Gastroesophageal sphincter (tissue), 4 donors: Measurements from ENCODE around the gene TRIM37. TPM values are rescaled to one million over a fixed set of nuclear protein-coding genes. Genes with fewer than 3 reads are reported as not detected.

Source experiments
- ATAC-seq: fragments of 150-250 bp; one replicate; pipeline ENCODE4 v1.9.1; 2016; ENCODE audit warnings: mild to moderate bottlenecking, moderate library complexity
- H3K27ac ChIP-seq, 4 donors: fragments of 200-600 bp; sonication (generic) in 3 of 4; 1 replicate in 3 of 4; 2 replicates in 1 of 4; pipeline ENCODE4 v1.5.1; 2016 to 2019
- H3K27me3 ChIP-seq: fragments of 200-600 bp; sonication (generic); one replicate; pipeline ENCODE4 v1.5.1; 2019
- H3K36me3 ChIP-seq, 2 donors: fragments of 200-600 bp; sonication (generic); one replicate each; pipeline ENCODE4 v1.5.1; 2019; ENCODE audit warnings: control low read depth in 1 of 2
- H3K4me1 ChIP-seq, 3 donors: fragments of 200-600 bp; sonication (generic); 1 replicate in 2 of 3; 2 replicates in 1 of 3; pipeline ENCODE4 v1.5.1; 2016 to 2019; ENCODE audit warnings: control low read depth in 2 of 3
- H3K4me3 ChIP-seq, 2 donors: fragments of 200-600 bp; sonication (generic); one replicate each; pipeline ENCODE4 v1.5.1; 2019; ENCODE audit warnings: mild to moderate bottlenecking in 1 of 2, moderate library complexity in 1 of 2
- H3K9me3 ChIP-seq, 3 donors: fragments of 200-600 bp; sonication (generic); one replicate each; pipeline ENCODE4 v1.5.1; 2017 to 2019; ENCODE audit warnings: control low read depth in 2 of 3
- EP300 ChIP-seq: sonication (generic); formaldehyde crosslinking; IDR thresholded peaks from one replicate; pipeline ENCODE4 v1.6.1; 2017; ENCODE audit warnings: antibody characterized with exemption, mild to moderate bottlenecking
- POLR2A ChIP-seq, 2 donors: fragments of 450-650 bp; IDR thresholded peaks; one replicate each; pipeline ENCODE4 v1.6.1; 2017; ENCODE audit warnings: antibody characterized with exemption in 2 of 2, mild to moderate bottlenecking in 2 of 2, moderate library complexity in 1 of 2
- POLR2AphosphoS5 ChIP-seq: sonication (generic); formaldehyde crosslinking; IDR thresholded peaks from one replicate; pipeline ENCODE4 v1.6.1; 2017; ENCODE audit warnings: antibody characterized with exemption
- WGBS, 2 donors: methylation state at CpG; one replicate each; pipeline ENCODE4 v1.1.5; 2018; ENCODE audit warnings: low coverage in 1 of 2; 5-methylcytosine and 5-hydroxymethylcytosine counted together
- total RNA-seq, 4 donors: library from RNA; depleted of rRNA; stranded (reverse); fragments of >200 nt; gene quantifications; one replicate each; pipeline ENCODE4 v1.1.0, GENCODE V29; 2016
- TF ChIP-seq, protein P1 (sequence below), 4 experiments: fragments of 200-600 bp in 2 of 4; fragments of 450-650 bp in 2 of 4; sonication (generic) in 1 of 4; IDR thresholded peaks; one replicate each; pipeline ENCODE4 v1.5.1; 2017 to 2019; ENCODE audit warnings: antibody characterized with exemption in 4 of 4, mild to moderate bottlenecking in 2 of 4, moderate library complexity in 2 of 4

Gene TRIM37
- total RNA-seq, 4 donors from 2014 or later = 27.6 to 30.7 (median 28.6) TPM

DNA sequence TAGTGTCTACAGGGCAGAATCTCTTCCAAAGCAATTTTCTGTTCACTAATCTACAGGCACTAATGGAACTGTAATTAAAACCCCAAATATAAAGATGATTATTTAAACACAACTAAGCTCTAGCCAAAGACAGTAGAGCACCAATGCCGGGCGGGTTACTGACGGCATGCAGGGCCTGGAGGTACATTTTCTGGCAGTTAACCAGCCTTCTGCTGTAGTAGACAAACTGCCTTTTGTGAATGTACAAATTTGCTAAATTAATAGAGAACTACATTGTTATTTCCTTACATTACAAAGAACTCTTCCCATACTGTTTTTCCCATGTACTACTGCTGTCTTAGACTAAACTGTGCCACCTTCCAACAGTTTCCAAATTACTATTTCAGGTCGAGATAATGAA, 107.8 kb downstream of the TRIM37 start:
- Histone ChIP-seq H3K4me1 (no peaks in the 10 kb centered on the region), H3K27me3 (no peaks in the 10 kb centered on the region), H3K36me3 (peaks cover 0 to 60% of the 10 kb centered on the region in 2 donors), H3K4me3 (no peak overlapping the region), H3K27ac (no peak overlapping the region), H3K9me3 (no peaks in the 10 kb centered on the region)
- TF ChIP-seq POLR2AphosphoS5 = no peak
- TF ChIP-seq POLR2A (IDR thresholded peaks at IDR 0.05) = no peak
- TF ChIP-seq EP300 = no peak
- TF ChIP-seq, protein P1, sequence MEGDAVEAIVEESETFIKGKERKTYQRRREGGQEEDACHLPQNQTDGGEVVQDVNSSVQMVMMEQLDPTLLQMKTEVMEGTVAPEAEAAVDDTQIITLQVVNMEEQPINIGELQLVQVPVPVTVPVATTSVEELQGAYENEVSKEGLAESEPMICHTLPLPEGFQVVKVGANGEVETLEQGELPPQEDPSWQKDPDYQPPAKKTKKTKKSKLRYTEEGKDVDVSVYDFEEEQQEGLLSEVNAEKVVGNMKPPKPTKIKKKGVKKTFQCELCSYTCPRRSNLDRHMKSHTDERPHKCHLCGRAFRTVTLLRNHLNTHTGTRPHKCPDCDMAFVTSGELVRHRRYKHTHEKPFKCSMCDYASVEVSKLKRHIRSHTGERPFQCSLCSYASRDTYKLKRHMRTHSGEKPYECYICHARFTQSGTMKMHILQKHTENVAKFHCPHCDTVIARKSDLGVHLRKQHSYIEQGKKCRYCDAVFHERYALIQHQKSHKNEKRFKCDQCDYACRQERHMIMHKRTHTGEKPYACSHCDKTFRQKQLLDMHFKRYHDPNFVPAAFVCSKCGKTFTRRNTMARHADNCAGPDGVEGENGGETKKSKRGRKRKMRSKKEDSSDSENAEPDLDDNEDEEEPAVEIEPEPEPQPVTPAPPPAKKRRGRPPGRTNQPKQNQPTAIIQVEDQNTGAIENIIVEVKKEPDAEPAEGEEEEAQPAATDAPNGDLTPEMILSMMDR (IDR thresholded peaks at IDR 0.05) = no peak
- ATAC-seq = no peak
- WGBS, 2 donors = 83 to 89% methylated on average over 4 of the region's 4 CpGs

DNA sequence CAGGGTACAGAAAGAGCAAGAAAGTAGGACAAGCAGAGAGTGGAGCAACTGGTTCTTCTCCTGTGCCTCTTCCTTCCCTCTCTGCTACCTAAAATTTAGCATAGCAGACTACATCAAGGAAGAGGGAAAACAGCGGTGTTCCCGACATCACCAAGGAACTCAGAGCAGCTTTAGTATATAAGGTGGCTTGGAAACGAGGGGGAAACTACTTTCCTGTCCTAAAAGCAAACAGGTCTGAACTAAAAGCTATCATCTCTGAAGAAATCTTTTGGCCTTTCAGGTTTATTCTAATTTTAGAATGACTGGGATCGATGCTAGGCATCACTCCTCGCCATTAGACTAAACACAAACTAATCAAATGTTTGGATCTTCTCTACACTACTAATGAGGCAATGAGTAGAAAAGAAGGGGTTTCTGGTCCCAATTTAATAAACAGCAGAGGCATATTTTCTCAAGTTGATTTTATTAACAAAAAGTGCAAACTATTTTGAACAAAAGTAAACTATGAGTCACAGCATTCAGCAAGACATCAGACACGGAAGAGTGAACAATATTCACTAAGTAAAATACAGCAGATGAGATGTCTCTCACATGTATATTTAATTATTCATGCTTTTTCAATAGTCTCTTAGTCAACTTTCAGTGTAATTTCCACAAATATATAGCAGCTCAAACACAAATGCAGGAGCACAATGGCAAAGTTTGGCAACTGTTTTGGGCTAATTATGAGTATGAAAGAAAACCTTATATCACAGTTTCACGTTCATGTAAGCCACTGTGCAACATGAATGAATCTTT, 108.7 kb downstream of the TRIM37 start:
- H3K27me3 ChIP-seq = no peaks in the 10 kb centered on the region
- H3K27ac ChIP-seq = no peak overlapping the region
- TF ChIP-seq EP300 (no peak), POLR2AphosphoS5 (no peak), POLR2A (IDR thresholded peaks at IDR 0.05) (no peak)
- TF ChIP-seq, protein P1 (IDR thresholded peaks at IDR 0.05) = no peak
- 69 to 70% methylated on average over 6 to 7 of the region's 7 CpGs for WGBS, 2 donors
- H3K9me3 ChIP-seq = no peaks in the 10 kb centered on the region
- no peak overlapping the region for H3K4me3 ChIP-seq
- H3K36me3 ChIP-seq = peaks cover 0 to 62% of the 10 kb centered on the region in 2 donors
- no peaks in the 10 kb centered on the region for H3K4me1 ChIP-seq
- ATAC-seq = no peak

DNA sequence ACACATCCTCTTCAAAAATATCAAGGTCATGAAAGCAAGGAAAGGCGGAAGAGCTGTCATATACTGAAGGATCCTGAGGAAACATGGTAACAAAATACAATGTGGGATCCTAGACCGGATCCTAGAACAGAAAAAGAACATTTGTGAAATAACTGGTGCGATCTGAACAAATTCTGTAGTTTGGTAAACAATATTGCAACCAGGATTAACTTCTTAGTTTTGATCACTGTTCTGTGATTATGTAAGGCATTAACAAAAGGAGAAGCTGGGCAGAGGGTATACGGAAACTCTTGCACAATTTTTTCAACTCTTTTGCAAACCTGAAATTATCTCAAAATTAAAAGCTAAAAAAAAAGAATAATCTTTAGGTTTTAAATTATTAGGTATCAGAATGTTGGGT, 109.7 kb downstream of the TRIM37 start:
- no peaks in the 10 kb centered on the region for H3K27me3 ChIP-seq
- H3K4me1 ChIP-seq = no peaks in the 10 kb centered on the region
- H3K36me3 ChIP-seq = peaks cover 0 to 64% of the 10 kb centered on the region in 2 donors
- TF ChIP-seq POLR2AphosphoS5 (no peak), POLR2A (IDR thresholded peaks at IDR 0.05) (no peak), EP300 (no peak)
- TF ChIP-seq, protein P1 (IDR thresholded peaks at IDR 0.05) = no peak
- H3K9me3 ChIP-seq = no peaks in the 10 kb centered on the region
- H3K27ac ChIP-seq = no peak overlapping the region
- WGBS, 2 donors = 87 to 89% methylated on average over 4 of the region's 4 CpGs
- no peak overlapping the region for H3K4me3 ChIP-seq
- ATAC-seq = no peak

DNA sequence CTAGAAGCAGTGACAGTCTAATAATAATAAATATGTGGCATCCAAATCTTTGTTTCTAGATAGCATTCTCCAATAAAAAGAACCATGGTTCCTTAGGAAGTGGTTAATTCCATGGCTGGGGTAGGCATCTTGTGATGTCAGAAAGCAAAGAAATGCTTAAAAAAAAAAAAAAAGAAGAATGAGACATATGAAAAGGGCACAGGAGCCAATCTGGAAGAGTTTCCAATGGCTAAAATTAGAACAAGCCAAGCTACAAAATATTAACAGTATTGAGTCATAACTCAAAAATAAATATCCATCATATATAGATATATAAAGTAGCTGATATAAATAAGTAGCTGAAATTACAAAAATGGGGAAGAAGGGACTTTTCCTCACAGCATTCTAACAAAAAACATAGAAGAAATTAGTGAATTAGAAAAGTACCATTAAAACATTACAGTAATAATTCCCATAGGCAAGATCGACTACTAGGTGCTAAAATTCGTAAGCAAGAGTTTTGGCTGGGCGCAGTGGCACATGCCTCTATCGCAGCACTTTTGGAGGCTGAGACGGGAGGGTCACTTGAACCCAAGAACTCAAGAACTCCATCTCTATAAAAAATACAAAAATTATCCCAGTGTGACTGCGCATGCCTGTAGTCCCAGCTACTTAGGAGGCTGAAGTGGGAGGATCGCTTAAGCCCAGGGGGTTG, 111.3 kb downstream of the TRIM37 start:
- Histone ChIP-seq H3K27ac (no peak overlapping the region), H3K36me3 (peaks cover 0 to 52% of the 10 kb centered on the region in 2 donors), H3K27me3 (no peaks in the 10 kb centered on the region), H3K4me1 (no peaks in the 10 kb centered on the region), H3K9me3 (no peaks in the 10 kb centered on the region), H3K4me3 (no peak overlapping the region)
- ATAC-seq = no peak
- WGBS, 2 donors = 94 to 100% methylated on average over 3 to 7 of the region's 7 CpGs
- no peak for TF ChIP-seq EP300

DNA sequence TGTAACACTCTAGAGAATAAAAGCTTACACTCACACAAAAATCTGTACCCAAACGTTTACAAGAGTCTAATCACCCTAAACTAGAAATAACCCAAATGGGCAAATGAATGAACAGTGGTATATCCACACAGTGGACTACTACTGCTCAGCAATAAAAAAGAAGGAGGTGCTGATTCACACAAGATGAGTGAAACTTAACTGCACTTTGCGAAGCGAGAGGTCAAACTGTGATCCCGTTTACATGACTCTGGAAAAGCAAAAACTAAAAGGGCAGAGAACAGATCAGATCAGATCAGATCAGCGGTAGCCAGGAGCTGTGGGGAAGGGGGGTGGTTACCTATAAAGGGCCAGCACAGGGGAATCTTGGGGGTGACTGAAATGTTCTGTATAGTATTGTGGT, 113.4 kb downstream of the TRIM37 start:
- no peak for ATAC-seq
- TF ChIP-seq, protein P1 (IDR thresholded peaks at IDR 0.05) = no peak
- no peak for TF ChIP-seq EP300
- no peak for TF ChIP-seq POLR2A (IDR thresholded peaks at IDR 0.05)
- TF ChIP-seq POLR2AphosphoS5 = no peak
- WGBS, 2 donors = 74 to 80% methylated on average over 5 of the region's 5 CpGs
- Histone ChIP-seq H3K36me3 (peaks cover 0 to 32% of the 10 kb centered on the region in 2 donors), H3K4me3 (no peak overlapping the region), H3K9me3 (no peaks in the 10 kb centered on the region), H3K27me3 (no peaks in the 10 kb centered on the region), H3K4me1 (no peaks in the 10 kb centered on the region), H3K27ac (no peak overlapping the region)
